Kidney epithelial cell (primary cell): ENCODE data around the gene CCT3. TPM values are rescaled to one million over a fixed set of nuclear protein-coding genes. Genes with fewer than 3 reads are reported as not detected.

Experiments
- DNase-seq: peaks from one replicate; pipeline ENCODE4 v3.0.0-alpha.2; 2010; ENCODE audit warnings: low read depth
- H3K27me3 ChIP-seq: 2 replicates; pipeline ENCODE4 v1.6.0; 2011; ENCODE audit warnings: low read length; ENCODE audit not compliant: control insufficient read depth, insufficient read depth
- H3K36me3 ChIP-seq: 2 replicates; pipeline ENCODE4 v1.5.1; 2011; ENCODE audit warnings: low read length; ENCODE audit not compliant: control insufficient read depth, insufficient read depth
- H3K4me3 ChIP-seq: 2 replicates; pipeline ENCODE4 v1.5.1; 2011; ENCODE audit warnings: low read depth, mild to moderate bottlenecking, control low read depth, low read length
- CTCF ChIP-seq: IDR thresholded peaks from 2 replicates; pipeline ENCODE4 v1.5.1; 2011; ENCODE audit warnings: mild to moderate bottlenecking, moderate library complexity, low read length, control low read depth, inconsistent platforms; ENCODE audit not compliant: insufficient read depth, poor library complexity, severe bottlenecking
- total RNA-seq: library from RNA; depleted of rRNA; stranded (reverse); fragments of >200 nt; gene quantifications from 2 replicates; pipeline ENCODE4 v1.2.3, GENCODE V29; 2015

CCT3 gene
- total RNA-seq, 1 donor from 2014 or later, result 303 TPM

DNA sequence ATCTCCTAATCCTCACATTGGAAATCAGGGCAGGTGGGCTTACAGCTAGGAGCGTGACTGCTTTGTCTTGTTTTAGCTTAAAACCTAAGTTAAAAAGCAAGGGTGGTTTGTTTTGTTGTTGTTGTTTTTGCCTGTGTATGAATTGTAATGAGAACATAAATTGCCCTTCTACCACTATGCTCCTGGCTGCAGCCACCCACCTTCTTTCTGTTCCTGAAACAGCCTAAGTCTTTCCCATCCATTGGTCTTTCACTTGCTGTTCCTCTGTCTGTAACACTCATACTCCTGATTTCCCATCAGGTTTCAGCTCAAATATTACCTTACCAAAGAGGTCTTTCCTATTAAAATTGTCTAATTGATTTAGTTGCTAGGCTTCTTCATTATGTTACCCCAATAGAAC, 54.6 kb downstream of the CCT3 start:
- H3K36me3 ChIP-seq, result no peaks in the 10 kb centered on the region
- no peaks in the 10 kb centered on the region for H3K27me3 ChIP-seq
- H3K4me3 ChIP-seq, result peak overlapping the region; percentile 71
- no peak for DNase-seq
- TF ChIP-seq CTCF, result no peak

- peaks cover 2% of the 10 kb centered on the region for H3K36me3 ChIP-seq
- no peaks in the 10 kb centered on the region for H3K27me3 ChIP-seq
- no peak for TF ChIP-seq CTCF
- DNase-seq, result peak; percentile 94
- H3K4me3 ChIP-seq, result peak within 1 kb of the TSS; percentile 71
These were observed 55.4 kb downstream of the CCT3 start, which contains the start of gene SMG5 for GRCh38 chr1:156282479-156283222. TSS of gene SMG5 (minus strand) at chr1:156282825. CDS start at chr1:156282680, 145 bp downstream.

DNA sequence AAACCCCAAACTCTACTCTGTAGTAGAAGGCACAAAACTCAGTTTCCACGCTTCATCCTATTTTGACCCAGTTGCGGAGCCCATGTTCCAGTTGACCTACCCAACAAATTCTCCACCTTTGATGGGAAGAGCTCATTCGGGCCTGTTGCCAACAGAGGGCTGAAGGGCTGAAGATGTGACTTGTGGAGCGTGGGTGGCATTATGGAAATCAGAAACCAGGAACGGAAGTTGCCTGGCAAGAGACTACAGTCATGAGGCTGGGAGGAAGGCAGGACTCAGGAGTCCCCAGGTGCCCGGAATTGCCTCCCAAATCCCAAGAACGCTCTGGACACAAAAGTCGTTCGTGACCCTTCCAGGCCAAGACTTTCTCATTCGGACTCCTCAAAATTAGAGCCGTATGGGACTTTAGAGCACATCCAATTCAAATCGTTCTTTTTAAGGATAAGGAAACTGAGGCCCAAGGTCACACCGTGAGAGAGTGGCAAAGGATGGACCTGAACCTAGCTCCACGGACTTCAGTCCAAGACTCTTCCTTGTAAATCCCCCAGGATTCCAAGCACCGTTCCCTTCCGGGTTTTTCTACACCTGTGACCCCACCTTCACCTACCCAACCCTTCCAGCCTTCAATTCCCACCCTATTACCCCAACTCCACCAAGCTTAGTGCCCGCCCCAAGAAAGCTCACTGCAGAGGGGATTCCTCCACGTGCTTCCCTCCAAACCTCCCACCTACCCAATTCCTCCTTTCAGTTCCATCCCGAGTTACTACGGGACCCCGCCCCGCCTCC, 56.2 kb downstream of the CCT3 start:
- H3K4me3 ChIP-seq, result peak overlapping the region; percentile 71
- no peak for DNase-seq
- H3K36me3 ChIP-seq, result peaks cover 3% of the 10 kb centered on the region
- TF ChIP-seq CTCF, result no peak
- no peaks in the 10 kb centered on the region for H3K27me3 ChIP-seq

GRCh38 chr1:156281281-156281680, 56.8 kb downstream of the CCT3 start:
- TF ChIP-seq CTCF, result no peak
- H3K27me3 ChIP-seq, result no peaks in the 10 kb centered on the region
- DNase-seq, result no peak
- peak overlapping the region; percentile 71 for H3K4me3 ChIP-seq
- H3K36me3 ChIP-seq, result peaks cover 3% of the 10 kb centered on the region

DNA sequence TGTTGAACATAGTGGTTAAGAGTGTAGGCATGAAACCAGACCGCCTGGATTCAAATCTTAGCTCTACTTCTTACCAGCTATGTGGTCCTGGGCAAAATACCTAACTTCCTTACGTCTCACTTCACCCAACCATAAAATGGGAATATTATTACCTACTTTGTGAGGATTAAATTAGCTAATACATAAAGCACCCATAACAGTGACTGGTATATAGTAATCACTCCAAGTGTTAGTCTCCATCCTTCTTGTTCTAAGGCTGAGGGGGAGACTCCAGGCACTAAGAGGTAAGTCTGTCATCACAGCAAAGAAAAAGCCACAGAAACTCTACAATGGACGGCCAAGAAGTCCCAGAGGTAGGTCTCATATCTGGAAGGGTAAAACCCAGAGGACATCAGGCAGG, 58.3 kb downstream of the CCT3 start:
- Histone ChIP-seq H3K27me3 (no peaks in the 10 kb centered on the region), H3K4me3 (no peak overlapping the region), H3K36me3 (peaks cover 5% of the 10 kb centered on the region)
- TF ChIP-seq CTCF, result no peak
- no peak for DNase-seq
